ENCODE data around the gene PPP1R11.

DNA sequence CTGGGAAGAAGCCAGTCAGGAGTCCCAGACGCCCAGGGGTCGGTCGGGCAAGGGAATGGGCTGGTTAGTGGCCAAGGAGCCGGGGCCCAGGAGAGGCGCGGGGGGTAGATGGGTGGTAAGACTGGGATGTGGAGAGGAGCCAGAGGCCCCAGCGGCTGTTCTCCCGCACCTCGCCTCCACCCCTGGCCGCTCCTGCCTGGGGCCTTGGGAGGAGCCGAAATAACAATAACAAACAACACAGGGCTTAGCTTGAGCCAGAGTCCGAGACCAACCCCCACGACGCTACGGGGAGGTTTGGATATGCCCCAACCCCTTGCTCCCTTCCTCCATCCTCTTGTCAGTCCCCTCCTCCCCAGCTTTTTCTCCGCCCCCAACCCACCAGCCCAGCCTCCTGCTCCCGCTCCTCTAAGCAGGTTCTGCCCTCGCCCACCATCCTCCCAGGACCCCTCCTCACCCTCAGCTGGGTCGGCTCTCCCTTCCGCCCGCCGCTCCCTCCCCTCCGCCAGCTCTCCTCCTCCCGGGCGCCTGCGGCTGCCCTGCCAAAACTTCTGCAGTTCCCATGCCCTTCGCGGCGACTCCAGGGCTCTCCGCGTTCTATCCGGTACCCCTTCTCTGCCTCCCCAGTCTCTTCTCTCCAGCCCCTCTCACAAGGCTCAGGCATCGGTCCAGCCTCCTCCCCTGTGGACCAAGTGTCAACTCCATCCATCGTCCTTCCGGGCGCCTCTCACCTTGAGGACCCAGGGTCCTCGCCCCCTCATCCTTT, 7.5 kb downstream of the PPP1R11 start:
- TF ChIP-seq EP300 (IDR thresholded peaks at IDR 0.05) (no peak), POLR2AphosphoS5 (IDR thresholded peaks at IDR 0.05) (no peak)
